ENCODE measurements around the gene TAF3. TPM values are rescaled to one million over a fixed set of nuclear protein-coding genes. Genes with fewer than 3 reads are reported as not detected.

TAF3 gene
- total RNA-seq, 1 experiment from 2014 or later: 1.3 TPM

- in situ Hi-C loops (cut with HindIII; ENCODE audit: low sequenced_read_pairs): no loop called here
- DNase-seq (ENCODE audit: low spot score): no peak
Measured at GRCh38 chr10:8037199-8037801, 219.0 kb downstream of the TAF3 start.

DNA sequence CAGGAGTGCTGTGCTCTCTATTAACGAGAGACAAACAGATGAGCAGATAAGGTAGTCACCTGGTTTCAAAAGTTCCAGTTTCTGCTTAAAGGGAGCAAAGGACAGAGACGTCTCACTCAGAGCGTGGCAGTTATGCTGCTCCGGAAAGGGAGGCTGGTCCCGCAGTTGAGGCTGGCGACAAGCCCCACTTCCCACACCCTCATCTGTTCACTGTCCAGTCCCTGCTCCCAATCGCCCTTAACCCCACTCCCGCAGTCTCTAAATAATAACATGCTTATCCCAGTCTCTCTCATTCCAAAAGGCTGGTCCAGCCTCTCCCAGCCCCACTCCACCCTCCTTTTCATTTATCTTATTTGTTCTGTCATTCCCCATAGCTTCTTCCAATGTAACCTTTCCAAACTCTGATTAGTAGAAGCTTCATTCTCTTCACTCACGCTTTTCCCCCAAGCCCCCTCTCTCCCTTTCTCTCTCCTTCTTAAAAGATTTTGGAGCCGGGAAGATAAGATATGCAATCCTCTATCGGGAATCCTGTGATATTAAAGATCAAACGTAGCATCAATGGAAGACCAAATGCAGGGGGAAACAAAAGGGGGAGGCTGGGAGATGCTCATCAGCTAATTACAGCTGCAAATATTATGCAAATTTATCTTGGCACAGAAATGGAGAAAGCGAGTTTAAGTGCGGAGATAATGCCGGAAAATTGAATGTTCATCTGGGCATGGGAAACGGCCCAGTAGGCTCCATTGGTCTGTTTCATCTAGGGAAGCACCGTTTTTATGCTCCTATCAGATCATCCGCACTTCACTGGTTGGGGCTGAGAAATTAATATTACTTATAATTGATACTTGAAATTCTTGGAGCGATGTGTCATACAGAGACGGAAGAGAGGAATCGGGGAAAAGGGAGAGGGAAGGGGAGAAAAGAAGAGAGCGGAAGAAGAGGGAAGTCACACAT, 219.9 kb downstream of the TAF3 start:
- no peak for DNase-seq (ENCODE audit: low spot score)
- in situ Hi-C loops (cut with HindIII; ENCODE audit: low sequenced_read_pairs): no loop called here

DNA sequence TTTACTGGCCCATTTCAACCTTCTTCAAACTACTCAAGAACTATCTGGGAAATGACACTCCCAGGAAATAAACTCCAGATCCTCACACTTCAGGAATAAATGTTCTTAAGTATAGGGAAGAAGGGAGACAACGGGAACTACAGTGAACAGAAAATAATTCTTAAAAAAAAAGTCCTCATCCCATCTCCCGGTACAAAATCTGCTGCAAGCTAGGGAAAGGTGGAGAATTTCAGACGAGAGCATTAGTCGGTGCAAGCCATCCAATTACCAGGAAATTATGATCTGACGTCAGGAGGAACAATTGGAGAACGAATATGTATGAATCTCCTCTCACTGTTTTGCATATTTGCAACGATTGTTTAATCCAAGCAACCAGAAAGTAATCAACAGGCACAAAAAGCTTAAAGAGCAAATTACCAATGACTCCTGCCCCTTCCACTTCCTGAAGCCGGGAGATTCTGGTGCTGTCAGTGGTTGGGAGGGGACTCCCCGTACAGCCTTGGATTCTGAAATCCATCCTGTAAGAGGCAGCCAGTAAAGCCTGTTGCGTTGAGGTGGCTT, 221.1 kb downstream of the TAF3 start:
- no peak for DNase-seq (ENCODE audit: low spot score)
- in situ Hi-C loops (cut with HindIII; ENCODE audit: low sequenced_read_pairs): no loop called here

DNA sequence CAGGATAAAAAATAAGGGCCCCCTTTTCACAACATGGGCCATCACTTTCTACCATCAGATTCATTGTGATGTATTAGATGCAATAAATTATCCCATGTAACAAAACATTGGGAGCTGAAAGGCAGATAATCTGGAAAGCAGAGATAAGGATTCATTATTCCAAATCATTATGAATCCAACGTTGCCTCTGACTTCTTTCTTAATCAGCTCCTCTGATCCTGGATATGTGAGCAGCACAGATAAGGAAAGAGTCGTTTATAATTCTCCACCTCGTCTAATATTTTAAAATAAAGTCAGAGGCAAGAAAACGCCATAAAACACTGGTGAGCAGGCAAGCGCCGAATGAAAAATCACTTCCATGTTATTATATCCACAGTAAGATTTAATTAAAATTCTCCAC, 222.3 kb downstream of the TAF3 start:
- no peak for DNase-seq (ENCODE audit: low spot score)
- in situ Hi-C loops (cut with HindIII; ENCODE audit: low sequenced_read_pairs): no loop called here

- no peak for DNase-seq (ENCODE audit: low spot score)
Measured at GRCh38 chr10:8041284-8041991, 223.1 kb downstream of the TAF3 start.

GRCh38 chr10:8041992-8042720, 223.9 kb downstream of the TAF3 start:
- in situ Hi-C loops (cut with HindIII; ENCODE audit: low sequenced_read_pairs): no loop called here
- no peak for DNase-seq (ENCODE audit: low spot score)

More at GRCh38 chr10:8041284-8041991, 223.1 kb downstream of the TAF3 start:
- in situ Hi-C loops (cut with HindIII; ENCODE audit: low sequenced_read_pairs): no loop called here

DNA sequence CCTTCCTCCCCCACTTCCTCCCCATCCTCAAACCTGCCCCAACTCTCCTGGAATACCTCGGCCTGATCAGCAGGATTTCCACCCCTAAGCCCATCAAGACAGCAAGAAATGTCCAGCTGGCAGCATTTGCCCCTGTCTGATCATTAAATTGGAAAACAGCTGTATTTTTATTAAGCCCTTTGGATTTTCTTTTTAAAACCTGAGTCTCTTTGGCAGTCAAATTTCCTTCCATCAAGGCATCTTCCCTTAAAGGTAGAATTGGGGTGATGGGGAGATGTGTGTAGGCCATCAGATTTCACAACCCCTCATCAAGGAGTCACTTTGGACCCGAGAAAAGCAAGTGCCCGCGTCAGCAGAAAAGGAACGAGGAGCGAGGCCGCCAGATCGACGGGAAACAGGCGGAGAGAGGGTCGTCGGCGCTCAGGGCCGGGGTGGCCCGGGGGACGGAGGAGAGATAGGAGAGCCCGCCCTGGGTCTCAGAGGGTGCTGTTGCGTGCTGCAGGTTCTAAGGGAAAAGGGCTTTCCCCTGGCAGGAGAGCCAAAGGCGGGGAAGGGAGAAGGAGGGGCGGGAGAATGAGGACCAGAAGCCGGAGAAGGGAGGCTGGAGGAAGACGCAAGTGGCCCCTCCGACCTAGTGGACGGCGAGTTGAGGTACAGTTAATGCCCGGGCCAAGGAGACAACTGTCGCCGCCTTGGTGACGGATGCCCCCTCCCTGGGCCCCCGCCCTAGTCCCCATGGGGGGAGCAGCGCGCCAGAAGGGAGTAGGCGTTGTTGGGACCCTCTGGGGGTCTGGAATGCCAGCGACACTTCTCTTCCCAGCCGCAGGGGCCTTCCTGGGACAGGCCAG, 224.6 kb downstream of the TAF3 start:
- no peak for DNase-seq (ENCODE audit: low spot score)
- in situ Hi-C loops (cut with HindIII; ENCODE audit: low sequenced_read_pairs): no loop called here

DNA sequence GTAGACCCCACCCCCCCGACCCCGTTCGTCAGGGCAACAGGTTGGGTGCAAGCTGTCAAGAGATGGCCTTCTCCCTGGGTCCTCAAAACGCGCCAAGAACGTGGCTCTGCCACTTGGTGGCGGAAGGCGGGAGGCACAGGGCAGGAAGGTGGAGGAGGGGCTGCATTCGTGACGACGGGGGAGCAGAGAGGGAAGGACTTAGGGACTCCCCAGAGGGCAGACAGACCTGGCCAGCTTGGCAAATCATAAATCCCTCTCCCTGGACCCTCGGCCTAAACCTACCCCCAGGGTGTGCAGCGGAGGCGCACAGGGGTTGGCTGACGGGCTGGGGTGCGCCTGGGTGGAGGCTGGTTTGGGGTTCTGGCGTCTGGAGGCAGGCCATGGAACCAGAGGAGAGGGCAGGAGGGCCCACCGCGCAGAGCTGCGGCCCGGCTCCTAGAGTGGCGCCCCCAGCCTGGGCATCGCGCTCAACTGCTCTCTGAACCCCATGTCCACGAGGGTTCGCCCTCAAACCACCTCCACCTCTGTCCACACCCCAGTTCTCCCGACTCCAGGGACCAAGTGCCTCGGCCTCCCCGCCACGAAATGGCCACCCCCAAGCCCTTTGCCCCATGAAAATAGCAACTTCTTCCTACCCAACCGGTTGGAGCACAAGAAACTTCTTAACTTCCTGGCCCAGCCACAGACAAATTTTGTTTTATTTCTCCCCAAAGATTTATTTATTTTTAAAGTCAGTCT, 225.4 kb downstream of the TAF3 start:
- no peak for DNase-seq (ENCODE audit: low spot score)
- in situ Hi-C loops (cut with HindIII; ENCODE audit: low sequenced_read_pairs): no loop called here

GRCh38 chr10:8044331-8044907, 226.1 kb downstream of the TAF3 start:
- no peak for DNase-seq (ENCODE audit: low spot score)
- in situ Hi-C loops (cut with HindIII; ENCODE audit: low sequenced_read_pairs): no loop called here

DNA sequence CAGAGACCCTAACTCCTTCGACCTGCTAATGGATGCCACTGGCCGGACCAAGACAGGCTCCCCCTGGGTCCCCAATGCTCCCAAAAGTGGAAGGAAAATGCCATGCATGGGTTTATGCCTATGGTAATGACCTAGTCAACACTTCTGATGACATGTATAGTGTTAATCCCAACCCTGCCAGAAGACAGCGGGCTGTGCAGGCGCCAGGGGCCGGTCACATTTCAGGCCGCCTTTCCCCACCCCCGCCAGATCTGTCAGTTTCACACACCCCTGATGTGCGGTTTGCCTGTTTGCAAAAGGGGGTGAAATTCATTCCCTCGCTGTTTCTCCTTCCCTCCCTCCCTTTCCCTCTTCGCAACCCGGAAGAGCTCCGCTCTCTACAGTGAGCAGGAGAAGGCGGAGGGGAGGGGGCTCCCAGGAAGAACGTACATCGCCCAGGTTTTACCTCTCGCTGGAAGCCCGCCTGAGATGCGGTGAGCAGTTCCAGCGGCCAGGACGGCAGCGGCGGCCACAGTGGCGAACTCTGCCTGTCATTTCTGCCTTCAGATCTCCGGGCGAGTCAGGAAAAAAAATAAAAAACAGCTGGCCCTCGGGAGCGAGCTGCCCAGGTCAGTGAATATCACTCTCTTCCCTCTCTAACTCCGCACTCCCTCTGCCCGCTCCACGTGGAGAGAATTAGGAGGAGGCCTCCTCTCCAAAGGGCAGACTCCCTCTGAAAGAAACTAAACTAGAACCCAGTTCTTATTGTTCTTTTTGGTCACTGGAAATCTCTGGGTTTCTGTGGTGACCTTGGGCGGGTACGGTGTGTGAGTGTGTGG, 226.8 kb downstream of the TAF3 start:
- in situ Hi-C loops (cut with HindIII; ENCODE audit: low sequenced_read_pairs): no loop called here
- no peak for DNase-seq (ENCODE audit: low spot score)

GRCh38 chr10:8045726-8046494, 227.6 kb downstream of the TAF3 start:
- DNase-seq (ENCODE audit: low spot score): no peak
- in situ Hi-C loops (cut with HindIII; ENCODE audit: low sequenced_read_pairs): no loop called here

DNA sequence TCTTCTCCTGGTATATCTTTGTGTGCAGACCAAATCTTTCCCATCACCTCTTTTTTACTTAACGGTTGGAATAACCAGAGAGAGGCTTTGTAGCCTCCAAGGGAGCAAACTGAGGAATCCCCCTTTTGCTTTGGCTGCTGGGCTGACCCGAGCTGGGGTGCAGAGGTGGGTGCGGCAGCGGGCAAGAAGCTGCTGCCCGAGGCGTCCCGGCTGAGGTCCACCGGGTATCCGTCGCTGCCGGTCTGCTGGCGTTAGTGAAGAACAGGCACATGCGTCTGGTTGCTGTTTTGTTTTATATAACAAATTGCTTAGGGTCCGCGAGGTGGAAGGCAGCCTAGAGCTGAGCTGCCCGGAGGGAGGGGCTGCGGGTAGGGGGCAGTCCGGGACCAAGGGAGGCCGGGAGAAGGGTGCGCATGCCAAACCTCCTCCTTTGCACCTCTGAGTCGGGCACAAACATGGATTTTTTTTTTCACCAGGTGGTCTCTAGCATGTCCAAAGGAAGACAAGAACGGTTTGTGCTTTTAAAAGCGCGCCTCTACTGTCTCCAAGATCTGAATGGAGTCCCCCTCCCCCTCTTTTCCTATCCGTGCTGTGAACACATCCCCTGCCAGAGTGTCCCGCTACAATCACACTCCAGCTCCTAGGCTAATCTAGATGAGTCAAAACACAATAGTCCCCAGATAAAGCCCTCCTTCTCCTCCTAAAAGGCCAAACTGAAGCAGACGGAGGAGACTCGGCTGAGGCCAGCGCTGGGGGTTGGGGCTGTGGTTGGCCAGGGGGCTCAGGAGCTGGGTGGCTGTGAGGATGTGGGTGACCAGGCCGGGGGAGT, 229.4 kb downstream of the TAF3 start:
- in situ Hi-C loops (cut with HindIII; ENCODE audit: low sequenced_read_pairs): no loop called here

GRCh38 chr10:8048281-8049008, 230.1 kb downstream of the TAF3 start:
- in situ Hi-C loops (cut with HindIII; ENCODE audit: low sequenced_read_pairs): no loop called here
- no peak for DNase-seq (ENCODE audit: low spot score)

More for the DNA sequence above, 229.4 kb downstream of the TAF3 start:
- no peak for DNase-seq (ENCODE audit: low spot score)

Data from G401 (cell line).